GM19035 (cell line): ENCODE measurements around the gene STRA6.

Source experiments
- ATAC-seq: cut with Tn5 transposase; IDR thresholded peaks from one replicate; pipeline ENCODE4 v1.9.1; 2021; ENCODE audit not compliant: unreplicated experiment

Gene STRA6

DNA sequence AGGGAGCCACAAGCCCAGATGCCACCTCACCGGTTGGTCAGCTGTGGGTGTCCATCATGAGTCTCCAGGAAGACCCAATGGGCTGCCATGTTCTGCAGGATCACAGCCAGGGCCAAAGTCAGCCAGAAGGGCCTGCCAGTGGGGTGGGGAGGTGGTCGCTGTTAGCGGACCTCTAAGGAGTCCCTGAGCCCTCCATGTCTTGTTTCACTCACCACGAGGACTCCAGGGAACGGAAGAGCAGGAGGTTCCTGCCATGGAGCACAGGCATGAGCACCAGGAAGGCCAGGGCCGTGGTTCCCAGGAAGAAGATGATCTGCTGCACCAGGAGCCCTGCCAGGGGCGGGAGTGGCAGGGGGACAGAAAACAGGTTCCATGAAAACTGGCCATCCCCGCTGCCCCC lies 20.5 kb downstream of the STRA6 start:
- no peak for ATAC-seq

DNA sequence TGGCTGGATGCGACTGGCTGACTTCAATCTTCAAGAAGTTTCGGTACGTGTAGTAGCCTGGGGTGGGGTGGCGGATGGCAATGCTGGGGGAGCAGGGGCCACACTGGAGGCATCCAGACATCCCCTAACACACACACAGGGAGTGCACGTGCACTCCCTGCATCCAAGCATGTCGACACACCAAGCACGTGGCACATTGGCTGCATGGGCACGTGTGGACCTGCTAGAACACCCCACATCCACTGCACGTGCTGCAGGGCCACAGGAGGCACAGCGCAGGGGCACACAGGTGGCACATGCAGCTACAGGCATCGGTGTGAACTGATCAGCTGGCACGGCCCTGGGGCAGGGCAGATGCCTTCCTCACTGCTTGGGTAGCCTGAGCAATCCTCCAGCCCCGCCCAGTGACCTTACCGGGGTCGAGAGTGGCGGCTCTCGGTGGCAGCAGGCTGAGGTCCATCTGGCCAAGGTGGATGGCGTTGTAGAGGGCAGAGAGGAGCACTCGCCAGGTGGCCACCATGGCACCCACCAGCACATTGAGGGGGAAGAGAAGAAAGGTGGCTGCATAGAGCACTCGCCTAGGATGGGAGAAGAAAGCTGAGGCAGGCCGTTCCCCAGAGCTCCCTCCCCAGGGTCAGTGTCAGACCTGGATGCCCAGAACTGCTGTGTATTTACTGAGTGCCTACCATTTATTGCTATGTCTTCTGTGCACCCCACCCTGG lies 21.5 kb downstream of the STRA6 start:
- no peak for ATAC-seq

DNA sequence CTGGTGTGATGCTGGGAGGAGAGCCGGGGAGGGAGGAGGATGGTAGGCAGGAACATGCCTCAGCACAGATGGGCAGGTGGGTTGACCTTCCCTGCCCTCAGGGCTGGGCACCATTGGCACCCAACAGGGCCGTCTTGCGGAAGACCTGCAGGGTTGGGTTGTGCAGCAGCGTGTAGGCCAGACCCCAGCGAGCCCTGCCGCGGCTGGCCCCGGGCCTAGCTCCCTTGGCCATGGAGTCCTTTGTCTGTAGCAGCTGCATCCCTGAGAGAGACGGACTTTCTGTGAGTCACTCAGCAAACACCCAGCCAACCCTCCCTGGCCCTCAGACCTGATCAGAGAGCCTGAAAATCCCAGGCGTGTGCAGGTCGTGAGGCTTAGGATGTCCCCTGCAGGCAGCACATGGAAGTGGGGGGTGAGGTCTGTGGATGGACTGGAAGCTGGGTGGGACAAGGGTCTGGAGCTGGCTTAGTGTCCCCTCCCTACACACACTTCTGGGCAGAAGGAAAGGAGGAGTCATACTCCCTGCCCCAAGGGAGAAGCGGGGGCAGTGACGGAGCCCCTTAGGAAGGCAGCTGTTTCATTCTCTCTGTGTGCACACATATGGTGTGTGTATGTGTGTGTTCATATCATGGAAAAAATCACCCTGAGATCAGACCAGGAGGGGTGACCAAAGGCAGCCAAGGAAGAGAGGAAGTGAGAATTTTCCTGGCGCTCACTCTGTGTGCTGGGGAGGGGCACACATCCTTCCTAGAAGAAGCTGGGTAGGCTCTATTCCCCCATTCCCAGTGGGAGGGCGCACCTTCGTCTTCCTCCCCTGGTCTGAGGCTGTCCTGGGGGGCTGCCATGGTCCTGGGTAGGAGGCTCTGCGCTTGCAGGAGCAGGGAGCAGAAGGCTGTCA lies 22.4 kb downstream of the STRA6 start:
- no peak for ATAC-seq

DNA sequence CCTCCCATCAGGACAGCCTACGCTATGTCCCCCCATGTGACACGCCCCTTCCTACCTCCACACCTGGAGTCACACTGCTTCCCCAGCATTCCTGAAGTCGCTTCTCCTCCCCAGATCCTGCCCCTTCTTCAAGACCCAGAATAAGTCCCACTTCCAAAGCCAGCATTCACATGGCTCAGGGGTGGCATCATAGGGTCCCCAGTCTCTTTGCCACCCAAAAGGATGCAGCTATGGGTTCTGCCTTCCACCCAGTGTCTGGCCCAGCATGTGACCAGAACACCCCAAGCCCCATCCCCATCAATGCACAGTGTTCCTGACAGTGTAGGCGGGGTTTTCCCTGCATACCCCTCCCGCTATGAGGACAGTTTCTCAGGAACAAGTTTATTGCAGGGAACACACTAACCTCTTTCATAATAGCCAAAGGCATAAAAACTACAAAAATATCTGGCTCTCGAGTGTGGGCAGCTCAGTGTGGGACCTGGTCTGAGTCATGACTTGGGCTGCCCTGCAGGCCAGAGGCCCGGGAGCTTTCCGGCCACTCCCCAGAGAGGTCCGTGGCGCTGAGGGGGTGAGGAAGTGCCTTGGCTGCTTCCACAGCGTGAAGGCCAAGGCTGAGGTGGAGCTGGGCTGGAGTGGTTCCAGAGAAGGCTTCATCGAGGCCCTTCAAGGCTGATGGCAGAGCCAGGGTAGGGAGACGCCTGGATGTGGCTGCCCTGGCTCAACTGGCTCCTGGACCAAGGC lies 23.3 kb downstream of the STRA6 start:
- ATAC-seq = no peak

DNA sequence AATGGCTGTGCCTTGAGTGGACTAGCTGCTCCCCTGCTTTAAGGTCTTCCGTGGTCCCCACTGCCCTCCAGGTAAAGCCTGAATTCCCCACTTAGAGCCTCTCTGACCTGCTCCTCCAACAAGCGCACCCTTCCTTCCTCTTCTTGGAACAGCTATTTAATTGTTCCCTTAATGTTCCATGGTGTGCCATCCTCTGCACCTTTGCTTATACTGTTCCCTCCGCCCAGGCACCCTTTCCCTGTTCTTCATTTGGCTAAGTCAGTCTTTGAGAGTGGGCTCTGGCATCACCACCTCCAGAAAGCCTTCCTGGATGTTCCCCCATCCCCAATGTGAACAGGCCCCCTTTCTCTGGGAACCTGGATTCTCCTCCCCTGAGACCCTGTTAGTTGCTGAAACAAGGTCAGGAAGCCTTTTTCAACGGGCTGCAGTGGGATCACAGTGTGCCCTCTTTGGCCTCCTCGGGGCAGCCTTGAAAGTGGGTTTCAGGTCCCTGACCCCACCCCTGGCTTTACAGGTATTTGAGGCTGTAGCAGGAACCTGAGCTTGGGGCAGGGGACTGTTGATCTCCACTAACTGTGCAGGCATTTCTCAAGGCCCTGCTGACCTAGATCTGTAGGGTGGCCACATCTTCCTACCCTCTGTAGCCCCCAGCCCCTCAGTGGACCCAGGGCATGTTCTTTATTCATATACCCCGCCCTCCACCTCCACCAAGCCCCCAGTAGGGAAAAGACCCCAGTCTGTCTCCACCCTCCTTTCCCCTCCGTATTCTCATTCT lies 24.1 kb downstream of the STRA6 start:
- ATAC-seq = no peak

DNA sequence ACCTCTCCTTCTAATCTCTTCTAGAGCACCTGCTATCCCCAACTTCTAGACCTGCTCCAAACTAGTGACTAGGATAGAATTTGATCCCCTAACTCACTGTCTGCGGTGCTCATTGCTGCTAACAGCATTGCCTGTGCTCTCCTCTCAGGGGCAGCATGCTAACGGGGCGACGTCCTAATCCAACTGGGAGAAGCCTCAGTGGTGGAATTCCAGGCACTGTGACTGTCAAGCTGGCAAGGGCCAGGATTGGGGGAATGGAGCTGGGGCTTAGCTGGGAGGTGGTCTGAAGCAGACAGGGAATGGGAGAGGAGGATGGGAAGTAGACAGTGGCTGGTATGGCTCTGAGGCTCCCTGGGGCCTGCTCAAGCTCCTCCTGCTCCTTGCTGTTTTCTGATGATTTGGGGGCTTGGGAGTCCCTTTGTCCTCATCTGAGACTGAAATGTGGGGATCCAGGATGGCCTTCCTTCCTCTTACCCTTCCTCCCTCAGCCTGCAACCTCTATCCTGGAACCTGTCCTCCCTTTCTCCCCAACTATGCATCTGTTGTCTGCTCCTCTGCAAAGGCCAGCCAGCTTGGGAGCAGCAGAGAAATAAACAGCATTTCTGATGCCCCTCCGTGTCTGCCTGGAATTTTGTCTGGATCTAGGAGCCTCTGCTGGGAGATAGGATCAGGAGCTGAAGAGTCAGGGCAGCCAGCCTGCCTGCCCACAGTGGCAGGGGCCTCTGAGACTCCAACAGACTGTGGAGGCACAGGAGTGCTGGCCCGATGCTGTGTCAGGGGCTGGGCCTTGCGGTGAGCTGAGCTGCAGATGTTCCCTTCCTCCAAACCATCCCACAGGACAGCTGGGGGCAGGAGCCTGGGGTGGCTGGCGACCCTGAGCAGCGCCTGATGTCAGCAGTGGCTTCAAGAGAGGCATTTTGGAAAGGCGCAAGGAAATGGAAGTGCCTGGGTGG lies 26.0 kb downstream of the STRA6 start:
- no peak for ATAC-seq

DNA sequence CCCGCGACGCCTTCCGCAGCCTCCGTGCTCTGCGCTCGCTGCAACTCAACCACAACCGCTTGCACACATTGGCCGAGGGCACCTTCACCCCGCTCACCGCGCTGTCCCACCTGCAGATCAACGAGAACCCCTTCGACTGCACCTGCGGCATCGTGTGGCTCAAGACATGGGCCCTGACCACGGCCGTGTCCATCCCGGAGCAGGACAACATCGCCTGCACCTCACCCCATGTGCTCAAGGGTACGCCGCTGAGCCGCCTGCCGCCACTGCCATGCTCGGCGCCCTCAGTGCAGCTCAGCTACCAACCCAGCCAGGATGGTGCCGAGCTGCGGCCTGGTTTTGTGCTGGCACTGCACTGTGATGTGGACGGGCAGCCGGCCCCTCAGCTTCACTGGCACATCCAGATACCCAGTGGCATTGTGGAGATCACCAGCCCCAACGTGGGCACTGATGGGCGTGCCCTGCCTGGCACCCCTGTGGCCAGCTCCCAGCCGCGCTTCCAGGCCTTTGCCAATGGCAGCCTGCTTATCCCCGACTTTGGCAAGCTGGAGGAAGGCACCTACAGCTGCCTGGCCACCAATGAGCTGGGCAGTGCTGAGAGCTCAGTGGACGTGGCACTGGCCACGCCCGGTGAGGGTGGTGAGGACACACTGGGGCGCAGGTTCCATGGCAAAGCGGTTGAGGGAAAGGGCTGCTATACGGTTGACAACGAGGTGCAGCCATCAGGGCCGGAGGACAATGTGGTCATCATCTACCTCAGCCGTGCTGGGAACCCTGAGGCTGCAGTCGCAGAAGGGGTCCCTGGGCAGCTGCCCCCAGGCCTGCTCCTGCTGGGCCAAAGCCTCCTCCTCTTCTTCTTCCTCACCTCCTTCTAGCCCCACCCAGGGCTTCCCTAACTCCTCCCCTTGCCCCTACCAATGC lies 27.1 kb downstream of the STRA6 start:
- no peak for ATAC-seq

DNA sequence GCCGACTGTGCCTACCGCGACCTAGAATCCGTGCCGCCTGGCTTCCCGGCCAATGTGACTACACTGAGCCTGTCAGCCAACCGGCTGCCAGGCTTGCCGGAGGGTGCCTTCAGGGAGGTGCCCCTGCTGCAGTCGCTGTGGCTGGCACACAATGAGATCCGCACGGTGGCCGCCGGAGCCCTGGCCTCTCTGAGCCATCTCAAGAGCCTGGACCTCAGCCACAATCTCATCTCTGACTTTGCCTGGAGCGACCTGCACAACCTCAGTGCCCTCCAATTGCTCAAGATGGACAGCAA lies 27.7 kb downstream of the STRA6 start:
- ATAC-seq = no peak

DNA sequence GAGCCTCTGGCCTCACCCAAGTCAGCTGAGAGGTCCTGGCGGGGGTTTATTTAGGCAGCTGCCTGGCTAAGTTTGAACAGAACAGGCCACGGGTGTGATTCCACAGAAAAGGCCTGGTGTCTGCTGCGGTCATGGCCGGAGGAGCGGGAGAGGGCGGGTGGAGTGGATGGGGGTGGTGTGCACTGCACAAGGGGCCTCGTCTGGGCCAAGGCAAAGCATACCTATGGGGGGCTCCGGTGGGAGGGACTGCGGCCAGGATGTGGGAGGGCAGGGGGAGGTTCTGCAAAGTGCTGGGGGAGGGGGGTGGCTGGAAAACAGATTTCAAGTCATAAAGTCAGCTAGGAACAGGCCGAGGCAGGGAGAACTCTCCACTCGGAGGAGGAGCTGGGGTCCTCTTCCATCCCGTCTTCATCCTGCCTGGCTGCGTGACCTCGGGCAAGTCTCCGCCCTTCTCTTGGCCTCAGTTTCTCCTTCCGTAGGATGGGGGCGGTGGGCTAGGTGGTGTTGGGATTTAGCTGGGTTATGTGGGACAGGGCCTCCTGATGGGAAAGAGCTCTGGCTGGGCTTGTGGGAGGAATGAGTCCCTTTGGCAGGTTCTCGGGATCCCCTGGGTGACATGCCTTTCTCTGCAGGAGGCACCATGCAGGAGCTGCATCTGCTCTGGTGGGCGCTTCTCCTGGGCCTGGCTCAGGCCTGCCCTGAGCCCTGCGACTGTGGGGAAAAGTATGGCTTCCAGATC lies 28.2 kb downstream of the STRA6 start:
- no peak for ATAC-seq

DNA sequence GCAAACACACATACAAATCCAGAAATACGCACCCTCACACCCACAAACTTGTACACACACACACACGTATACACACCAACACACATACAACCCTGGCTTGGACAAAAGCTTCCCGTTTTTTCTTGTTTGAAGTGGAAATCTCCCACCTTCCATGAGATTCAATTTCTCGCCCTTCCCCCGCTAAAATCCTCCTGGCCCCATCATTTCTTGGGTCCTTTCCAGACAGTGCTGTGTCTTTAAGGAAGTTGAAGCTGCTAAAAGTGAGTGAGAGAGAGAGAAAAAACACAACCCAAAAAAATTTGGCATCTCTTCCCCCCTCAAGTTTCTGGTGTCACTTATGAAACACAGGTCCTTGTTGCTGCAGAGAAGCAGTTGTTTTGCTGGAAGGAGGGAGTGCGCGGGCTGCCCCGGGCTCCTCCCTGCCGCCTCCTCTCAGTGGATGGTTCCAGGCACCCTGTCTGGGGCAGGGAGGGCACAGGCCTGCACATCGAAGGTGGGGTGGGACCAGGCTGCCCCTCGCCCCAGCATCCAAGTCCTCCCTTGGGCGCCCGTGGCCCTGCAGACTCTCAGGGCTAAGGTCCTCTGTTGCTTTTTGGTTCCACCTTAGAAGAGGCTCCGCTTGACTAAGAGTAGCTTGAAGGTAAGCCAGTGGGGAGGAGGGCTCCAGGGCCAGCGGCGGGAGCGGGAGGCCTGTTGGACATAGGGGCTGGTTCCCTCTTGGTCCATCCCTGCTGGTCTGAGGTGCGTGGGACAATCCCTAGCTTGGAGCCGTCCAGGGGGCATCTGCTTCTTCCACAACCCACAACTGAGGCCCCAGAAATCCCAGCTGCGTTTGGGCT lies 29.0 kb downstream of the STRA6 start, which contains the start of gene ISLR:
Gene ISLR (plus strand): TSS at position 331 of the 839 bp plus-strand sequence. CDS start 1,149 bp downstream, outside the sequence.
- ATAC-seq = no peak

DNA sequence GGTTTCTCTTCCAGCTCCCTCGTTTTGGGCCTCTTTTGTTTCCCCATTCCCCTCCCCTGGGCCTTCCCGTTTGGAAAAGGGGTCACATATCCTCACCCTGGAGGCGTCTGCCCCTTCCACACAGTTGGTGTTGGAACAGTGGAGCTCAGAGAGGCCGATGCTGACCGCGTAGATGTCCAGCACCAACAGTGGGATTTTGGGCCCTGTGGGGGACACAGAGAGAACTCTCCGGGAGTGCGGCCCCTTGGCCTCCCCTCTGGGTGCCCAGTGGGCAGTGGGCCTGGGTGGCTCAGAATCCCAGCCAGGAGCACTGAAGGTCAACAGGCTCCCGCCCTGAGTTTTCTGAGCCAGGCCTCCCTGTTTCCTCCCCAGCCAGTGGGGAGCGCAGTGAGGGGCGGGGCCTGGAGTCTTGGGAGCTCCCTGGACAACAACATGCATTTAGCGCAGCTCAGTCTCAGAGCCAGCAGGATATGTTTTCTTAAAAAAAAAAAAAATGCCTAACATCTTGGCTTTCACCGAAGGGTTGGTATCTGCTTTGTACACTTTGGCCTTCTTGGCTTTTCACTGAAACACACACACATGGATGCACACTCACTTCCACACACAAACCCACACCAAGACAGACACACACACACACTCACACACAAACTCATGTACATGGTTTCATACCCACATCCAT lies 29.7 kb downstream of the STRA6 start:
- no peak for ATAC-seq

DNA sequence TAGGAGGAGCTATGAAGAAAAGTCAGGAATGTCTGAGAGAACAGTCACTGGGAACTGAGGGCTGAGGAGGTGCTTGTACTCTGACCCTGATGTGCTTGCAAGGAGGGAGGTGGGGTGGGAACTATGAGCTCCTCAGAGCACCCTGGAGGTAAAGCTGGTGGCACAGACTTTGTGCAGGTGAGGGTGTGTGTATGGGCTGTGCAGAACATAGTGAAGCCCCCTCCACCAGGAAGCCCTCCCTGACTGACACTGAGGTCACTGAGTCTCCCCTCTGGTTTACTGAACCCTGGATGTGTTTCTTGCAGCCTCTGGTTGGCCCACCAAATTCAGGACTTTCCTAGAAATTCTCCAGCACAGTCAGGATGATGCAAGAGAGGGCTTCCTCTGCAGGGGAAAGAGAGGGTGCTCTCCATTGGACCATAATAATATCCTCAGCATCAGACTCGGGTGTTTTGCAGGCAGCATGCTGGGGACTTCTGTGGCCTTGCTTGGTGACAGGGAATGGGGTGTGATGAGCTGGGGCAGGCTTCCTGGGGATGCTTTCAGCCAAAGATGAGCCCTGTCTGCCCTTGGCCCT lies 30.5 kb downstream of the STRA6 start:
- no peak for ATAC-seq

DNA sequence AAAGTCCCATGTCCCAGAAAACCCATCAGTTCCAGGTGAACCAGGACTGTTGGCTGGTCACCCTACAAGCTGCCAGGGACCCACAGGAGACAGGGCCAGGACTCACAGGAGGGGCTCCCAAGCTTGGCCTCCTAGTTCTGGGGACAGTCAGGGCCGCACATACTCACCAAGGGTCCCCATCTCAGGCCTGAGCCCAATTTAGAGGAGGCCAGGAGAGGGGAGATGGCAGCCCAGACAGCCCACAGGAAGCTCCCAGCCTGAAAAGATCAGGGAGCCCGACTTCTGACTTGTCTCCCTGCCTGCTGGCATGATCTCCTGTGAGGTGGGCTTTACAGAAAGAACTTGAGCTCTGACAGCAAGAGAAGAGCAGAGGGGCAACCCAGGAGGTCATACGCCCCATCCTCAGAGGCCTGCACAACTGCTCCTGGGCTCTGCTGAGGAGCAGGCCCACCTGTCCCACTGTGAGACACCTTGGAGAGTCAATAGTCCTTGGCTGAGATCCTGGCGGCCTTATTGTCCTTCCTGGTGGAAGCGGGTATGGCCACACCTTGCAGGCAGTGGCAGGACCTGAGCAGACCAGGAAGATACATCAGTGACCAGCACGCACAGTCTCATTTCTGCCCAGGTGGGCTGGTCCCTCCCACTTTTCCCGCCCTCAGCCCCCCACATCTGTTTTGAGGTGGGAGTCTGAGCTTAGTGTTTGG lies 31.6 kb downstream of the STRA6 start:
- no peak for ATAC-seq

DNA sequence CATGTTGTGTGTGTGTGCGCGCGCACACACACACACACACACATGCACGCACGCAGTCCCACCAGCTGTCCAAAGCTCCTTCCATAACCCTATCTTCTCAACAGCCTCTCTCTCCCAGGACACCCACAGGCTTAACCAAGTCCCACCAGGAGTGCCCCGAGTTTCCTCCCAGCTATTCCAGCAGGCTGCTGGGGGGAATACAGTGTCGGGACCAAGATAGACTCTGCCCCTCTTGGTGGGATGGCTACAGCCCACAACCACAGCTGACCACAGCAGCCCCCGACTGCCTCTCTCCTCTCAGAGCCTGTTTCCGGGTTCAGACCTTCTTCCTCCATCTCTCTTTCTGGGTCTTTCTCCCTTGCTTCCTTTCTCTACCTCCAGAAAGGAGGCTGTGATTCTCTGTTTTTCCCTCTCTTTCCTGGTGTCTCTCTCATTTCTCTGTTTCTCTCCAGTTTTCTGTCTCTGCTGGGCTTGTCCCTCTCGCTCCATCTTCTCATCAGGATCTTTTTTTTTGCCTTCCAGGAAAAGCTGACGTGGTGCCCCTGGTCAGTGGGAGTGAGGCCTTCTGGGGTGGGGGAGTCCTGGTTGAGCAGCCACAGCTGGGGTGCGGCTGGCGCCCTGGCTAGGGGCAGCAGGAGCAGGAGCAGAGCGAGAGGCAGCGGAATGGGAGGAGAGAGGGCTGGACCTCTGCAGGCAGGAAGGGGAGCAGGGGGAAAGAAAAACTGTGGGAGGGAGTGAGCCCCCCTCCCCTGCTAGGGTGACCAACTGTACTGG lies 32.3 kb downstream of the STRA6 start:
- no peak for ATAC-seq

DNA sequence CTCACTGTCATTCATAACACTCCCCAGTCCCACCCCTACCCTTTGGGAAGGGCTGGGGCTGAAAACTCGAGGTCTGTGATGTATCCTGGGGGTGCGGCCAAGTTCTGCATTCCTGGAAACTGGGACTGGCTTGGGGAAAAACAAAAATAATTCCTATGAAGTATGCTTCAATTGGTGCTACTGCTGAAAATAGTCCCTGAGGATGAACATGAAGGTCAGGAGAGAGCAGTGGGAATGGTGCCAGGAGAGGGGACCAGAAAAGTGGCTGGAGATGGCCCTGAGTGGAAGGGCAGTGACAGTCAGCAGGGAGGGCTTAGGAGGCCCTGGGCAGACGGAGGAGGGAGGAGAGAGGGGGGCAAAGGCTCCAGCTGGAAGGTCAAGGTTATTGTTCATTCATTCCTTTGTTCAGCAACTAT lies 33.9 kb downstream of the STRA6 start:
- no peak for ATAC-seq
